Testis (tissue), 3 donors: ENCODE results near the gene TOPBP1. TPM values are rescaled to one million over a fixed set of nuclear protein-coding genes. Genes with fewer than 3 reads are reported as not detected.

Source experiments
- DNase-seq: peaks from one replicate; pipeline ENCODE4 v3.0.0-alpha.2; 2019
- H3K27ac ChIP-seq, 2 donors: fragments of 200-600 bp; sonication (generic); one replicate each; pipeline ENCODE4 v1.5.1; 2019
- H3K27me3 ChIP-seq: fragments of 200-600 bp; sonication (generic); one replicate; pipeline ENCODE4 v1.5.1; 2019
- H3K36me3 ChIP-seq: fragments of 200-600 bp; sonication (generic); one replicate; pipeline ENCODE4 v1.5.1; 2017; ENCODE audit warnings: low read depth; ENCODE audit errors: missing control alignments
- H3K4me1 ChIP-seq: fragments of 200-600 bp; sonication (generic); one replicate; pipeline ENCODE4 v1.5.1; 2019
- H3K4me3 ChIP-seq, 2 donors: fragments of 200-600 bp; sonication (generic); one replicate each; pipeline ENCODE4 v1.5.1; 2017 to 2019
- H3K9me3 ChIP-seq: fragments of 200-600 bp; sonication (generic); one replicate; pipeline ENCODE4 v1.5.1; 2017
- CTCF ChIP-seq, 3 experiments: fragments of 450-650 bp in 2 of 3; fragments of 200-600 bp in 1 of 3; sonication (generic) in 1 of 3; IDR thresholded peaks; one replicate each; pipeline ENCODE4 v1.5.1; 2016 to 2019; ENCODE audit warnings: antibody characterized with exemption in 3 of 3, mild to moderate bottlenecking in 2 of 3, moderate library complexity in 1 of 3
- POLR2A ChIP-seq: fragments of 450-650 bp; IDR thresholded peaks from one replicate; pipeline ENCODE4 v1.6.1; 2017; ENCODE audit warnings: antibody characterized with exemption, mild to moderate bottlenecking, moderate library complexity
- WGBS, 2 donors: methylation state at CpG; one replicate each; pipeline ENCODE4 v1.1.5; 2018; 5-methylcytosine and 5-hydroxymethylcytosine counted together
- intact Hi-C: fragments of 100-400 bp; cut with DNase I; formaldehyde crosslinking; loops from one replicate; pipeline ENCODE4 v1.15.1; 2023; ENCODE audit warnings: low total_unique reads
- polyA plus RNA-seq: library from polyadenylated mRNA; stranded (reverse); fragments of 350-450 nt; fragmentation: Illumina TruSeq; extraction: RNeasy Lipid Tissue Mini Kit (QIAGEN cat#74804); gene quantifications from one replicate; pipeline ENCODE4 v1.2.3, GENCODE V29; 2014; ENCODE audit warnings: low read depth, low replicate concordance; ENCODE audit not compliant: insufficient read depth
- total RNA-seq, 2 donors: library from RNA; depleted of rRNA; stranded (reverse); fragments of >200 nt; gene quantifications; one replicate each; pipeline ENCODE4 v1.2.3, GENCODE V29; 2016

The TOPBP1 gene
- total and polyA plus RNA-seq, 3 donors from 2014 or later = 40.9 to 62.6 (median 51.7) TPM

- H3K4me3 ChIP-seq = no peak overlapping the region
- no peaks in the 10 kb centered on the region for H3K9me3 ChIP-seq
- H3K4me1 ChIP-seq = no peaks in the 10 kb centered on the region
- H3K27ac ChIP-seq = no peak overlapping the region
- no peaks in the 10 kb centered on the region for H3K27me3 ChIP-seq
- 87 to 88% methylated on average over 2 of the region's 2 CpGs for WGBS, 2 donors
- DNase-seq = no peak
- TF ChIP-seq POLR2A = no peak
- TF ChIP-seq CTCF (IDR thresholded peaks at IDR 0.05) = no peak
- H3K36me3 ChIP-seq = no peaks in the 10 kb centered on the region
- intact Hi-C loops = no loop called here
Observed at GRCh38 chr3:133697960-133698359, 36.2 kb upstream of the TOPBP1 start.

GRCh38 chr3:133695560-133696171, 33.9 kb upstream of the TOPBP1 start:
- no peaks in the 10 kb centered on the region for H3K36me3 ChIP-seq
- no peaks in the 10 kb centered on the region for H3K27me3 ChIP-seq
- peak; percentile 58 for DNase-seq
- intact Hi-C loops = no loop called here
- no peaks in the 10 kb centered on the region for H3K9me3 ChIP-seq
- WGBS, 2 donors = 51 to 56% methylated on average over 3 of the region's 3 CpGs
- H3K4me3 ChIP-seq = no peak overlapping the region
- H3K27ac ChIP-seq = no peak overlapping the region
- TF ChIP-seq POLR2A (no peak), CTCF (IDR thresholded peaks at IDR 0.05) (no peak)
- H3K4me1 ChIP-seq = no peaks in the 10 kb centered on the region

- Histone ChIP-seq H3K4me3 (no peak overlapping the region), H3K9me3 (no peaks in the 10 kb centered on the region), H3K4me1 (no peaks in the 10 kb centered on the region), H3K27ac (no peak overlapping the region), H3K36me3 (no peaks in the 10 kb centered on the region), H3K27me3 (no peaks in the 10 kb centered on the region)
- intact Hi-C loops = no loop called here
- 95 to 97% methylated on average over 5 to 9 of the region's 9 CpGs for WGBS, 2 donors
- TF ChIP-seq POLR2A (no peak), CTCF (IDR thresholded peaks at IDR 0.05) (no peak)
- DNase-seq = no peak
Observed at GRCh38 chr3:133694288-133695268, 32.8 kb upstream of the TOPBP1 start.

GRCh38 chr3:133693821-133694220, 32.1 kb upstream of the TOPBP1 start:
- no peak for DNase-seq
- Histone ChIP-seq H3K9me3 (no peaks in the 10 kb centered on the region), H3K4me1 (no peaks in the 10 kb centered on the region), H3K27me3 (no peaks in the 10 kb centered on the region), H3K27ac (no peak overlapping the region), H3K4me3 (no peak overlapping the region), H3K36me3 (no peaks in the 10 kb centered on the region)
- WGBS, 2 donors = 67 to 95% methylated on average over 3 to 8 of the region's 8 CpGs
- TF ChIP-seq POLR2A = no peak
- no peak for TF ChIP-seq CTCF (IDR thresholded peaks at IDR 0.05)
- intact Hi-C loops = no loop called here
